Activated CD8-positive, alpha-beta memory T cell treated with anti-CD3 and anti-CD28 coated beads, Interleukin-2, amount 50 U/mL, for 1 hour (primary cell): Measurements from ENCODE around the gene KCNK18.

Experiments
- DNase-seq: peaks from one replicate; pipeline ENCODE4 v3.0.0-alpha.2; 2020; ENCODE audit errors: extremely low read depth

The KCNK18 gene

GRCh38 chr10:117197189-117197588 lies at the start of gene KCNK18:
Gene KCNK18, plus strand, starts transcription at chr10:117197489. Its CDS starts 0 bp downstream, at chr10:117197489.
- DNase-seq: no peak

- no peak for DNase-seq
These were observed 49.0 kb upstream of the KCNK18 start for GRCh38 chr10:117148284-117148683.

- DNase-seq: no peak
These were observed 44.6 kb upstream of the KCNK18 start for GRCh38 chr10:117152668-117153067.

- no peak for DNase-seq
These were observed 39.0 kb upstream of the KCNK18 start for GRCh38 chr10:117158297-117158696.

GRCh38 chr10:117159390-117159789 lies 37.9 kb upstream of the KCNK18 start:
- DNase-seq: no peak

DNA sequence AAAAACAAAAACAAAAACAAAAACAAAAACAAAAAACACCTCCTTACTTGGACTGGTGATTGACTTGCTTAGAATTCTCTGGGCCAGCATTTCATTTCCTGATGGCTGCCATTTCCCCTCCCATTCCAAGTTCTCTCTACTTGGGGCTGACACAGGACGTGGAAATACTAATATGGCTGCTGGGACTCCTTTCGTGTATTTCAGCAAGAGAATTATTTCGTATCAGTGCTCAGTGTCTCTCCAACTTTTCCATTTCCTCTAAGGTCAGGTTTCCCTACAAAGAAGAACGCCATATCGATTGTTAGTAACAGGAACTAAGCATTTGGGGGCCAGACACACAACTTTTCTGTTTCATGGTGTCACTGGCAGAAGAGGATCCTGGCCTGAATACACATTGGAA lies 36.7 kb upstream of the KCNK18 start:
- no peak for DNase-seq

GRCh38 chr10:117161386-117162033 lies 35.8 kb upstream of the KCNK18 start:
- no peak for DNase-seq

- DNase-seq: no peak
These were observed 34.9 kb upstream of the KCNK18 start for GRCh38 chr10:117162093-117163060.

DNA sequence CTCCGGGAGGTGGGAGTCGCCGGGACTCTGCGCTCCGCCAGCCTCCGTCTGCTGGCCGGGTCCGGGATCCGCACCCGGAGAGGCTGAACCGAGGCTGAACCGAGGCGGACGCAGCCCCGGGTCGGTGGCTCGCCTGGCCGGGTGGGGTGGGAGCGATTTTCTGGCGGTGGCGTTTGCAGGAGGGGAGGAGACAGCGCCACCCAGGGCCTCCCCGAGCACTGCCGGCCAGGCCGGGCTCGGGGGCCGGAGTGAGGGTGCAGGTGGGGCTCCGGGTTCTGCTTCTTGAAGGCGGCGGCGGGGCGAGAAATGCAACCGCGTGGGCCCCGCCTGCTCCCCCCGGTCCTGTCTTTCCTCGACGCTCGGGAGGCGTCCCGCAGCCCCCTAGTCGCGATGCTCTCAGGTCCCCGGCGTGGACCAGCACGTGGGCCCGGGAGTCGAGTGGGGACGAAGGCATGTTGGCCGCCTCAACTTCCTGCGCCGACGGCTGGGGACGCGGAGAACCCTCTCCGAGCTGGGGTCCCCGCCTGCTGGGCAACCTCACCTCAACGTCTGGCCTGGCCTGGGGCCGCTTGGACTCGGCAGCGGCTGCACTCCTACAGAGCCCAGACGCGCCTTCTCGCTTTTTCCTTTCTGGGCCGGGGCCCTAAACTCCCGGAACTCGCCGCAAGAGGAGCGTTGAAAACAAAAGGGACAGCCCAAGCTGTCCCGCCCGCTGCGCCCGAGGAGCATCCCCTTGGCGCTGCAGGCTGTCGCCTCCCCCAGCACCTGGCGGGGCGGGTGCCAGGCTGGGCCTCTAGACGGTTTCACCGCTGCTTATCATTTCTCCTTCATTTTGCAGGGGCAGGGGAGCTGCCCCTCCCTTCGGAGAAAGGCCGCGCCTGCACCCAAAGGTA lies 34.0 kb upstream of the KCNK18 start:
- DNase-seq: no peak

GRCh38 chr10:117163954-117164548 lies 33.2 kb upstream of the KCNK18 start:
- DNase-seq: no peak

- no peak for DNase-seq
These were observed 32.4 kb upstream of the KCNK18 start for GRCh38 chr10:117164592-117165537.

- DNase-seq: no peak
These were observed 31.5 kb upstream of the KCNK18 start for GRCh38 chr10:117165538-117166417.

- no peak for DNase-seq
These were observed 30.6 kb upstream of the KCNK18 start for GRCh38 chr10:117166418-117167345.

- DNase-seq: no peak
These were observed 29.9 kb upstream of the KCNK18 start for GRCh38 chr10:117167346-117167788.

- DNase-seq: no peak
These were observed 29.3 kb upstream of the KCNK18 start for GRCh38 chr10:117167789-117168674.

- DNase-seq: no peak
These were observed 28.6 kb upstream of the KCNK18 start for GRCh38 chr10:117168729-117169128.

DNA sequence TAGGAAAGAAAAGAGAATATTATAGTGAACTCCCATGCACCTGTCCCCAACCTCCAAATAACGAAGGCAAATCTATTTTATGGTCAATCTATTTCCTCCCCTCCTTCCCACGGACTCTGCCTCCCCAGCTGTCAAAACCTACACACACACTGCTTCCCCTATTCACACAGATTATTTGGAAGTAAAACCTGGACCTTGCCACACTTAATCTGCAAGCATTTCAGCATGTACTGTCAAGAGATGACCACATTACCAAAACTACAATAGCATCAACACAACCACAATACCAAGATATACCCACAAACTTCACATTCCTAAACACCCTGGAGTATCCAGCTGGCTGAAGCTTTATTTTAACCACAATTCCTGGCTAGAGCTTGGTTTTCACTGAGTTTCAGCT lies 27.8 kb upstream of the KCNK18 start:
- no peak for DNase-seq
